Uterus (tissue), 4 donors: ENCODE results near the gene CSNK1G3. TPM values are rescaled to one million over a fixed set of nuclear protein-coding genes. Genes with fewer than 3 reads are reported as not detected.

Experiments used
- DNase-seq, 2 donors: peaks; one replicate each; pipeline ENCODE4 v3.0.0-alpha.2; 2019 to 2020
- H3K27ac ChIP-seq, 2 donors: fragments of 200-600 bp; sonication (generic); 1 replicate in 1 of 2; 2 replicates in 1 of 2; pipeline ENCODE4 v1.5.1; 2016 to 2018
- H3K27me3 ChIP-seq, 2 donors: fragments of 200-600 bp; sonication (generic); one replicate each; pipeline ENCODE4 v1.5.1; 2018 to 2019; ENCODE audit warnings: control low read depth in 1 of 2
- H3K36me3 ChIP-seq, 2 donors: fragments of 200-600 bp; sonication (generic); one replicate each; pipeline ENCODE4 v1.5.1; 2019; ENCODE audit warnings: control low read depth in 1 of 2
- H3K4me1 ChIP-seq, 2 donors: fragments of 200-600 bp; sonication (generic); one replicate each; pipeline ENCODE4 v1.5.1; 2018 to 2019; ENCODE audit warnings: control low read depth in 1 of 2
- H3K4me3 ChIP-seq, 2 donors: fragments of 200-600 bp; sonication (generic); 1 replicate in 1 of 2; 2 replicates in 1 of 2; pipeline ENCODE4 v1.5.1; 2018 to 2019; ENCODE audit warnings: mild to moderate bottlenecking in 1 of 2
- H3K9me3 ChIP-seq, 2 donors: fragments of 200-600 bp; sonication (generic); one replicate each; pipeline ENCODE4 v1.5.1; 2019; ENCODE audit warnings: control low read depth in 1 of 2
- CTCF ChIP-seq, 4 experiments: fragments of 200-600 bp in 2 of 4; fragments of 450-650 bp in 2 of 4; sonication (generic) in 2 of 4; IDR thresholded peaks; one replicate each; pipeline ENCODE4 v1.5.1; 2016 to 2019; ENCODE audit warnings: antibody characterized with exemption in 4 of 4, mild to moderate bottlenecking in 2 of 4, moderate library complexity in 1 of 4
- POLR2A ChIP-seq, 2 donors: fragments of 450-650 bp; IDR thresholded peaks; one replicate each; pipeline ENCODE4 v1.6.1; 2016; ENCODE audit warnings: antibody characterized with exemption in 2 of 2, mild to moderate bottlenecking in 1 of 2, moderate library complexity in 1 of 2
- intact Hi-C: fragments of 100-400 bp; cut with DNase I; formaldehyde crosslinking; loops from one replicate; pipeline ENCODE4 v1.15.1; 2023; ENCODE audit warnings: low total_unique reads
- total RNA-seq, 4 donors: library from RNA; depleted of rRNA in 3 of 4; stranded (reverse); fragments of >200 nt in 3 of 4; gene quantifications; one replicate each; pipeline versions ENCODE4 v1.1.0 to v1.2.4, GENCODE V29; 2014 to 2023
- donor health status: DM: yes; HTN: yes; CAD: no.

CSNK1G3 gene
- total RNA-seq, 4 donors from 2014 or later: 42.8 to 151 (median 73.4) TPM

GRCh38 chr5:123476731-123477130 lies 35.2 kb upstream of the CSNK1G3 start:
- Histone ChIP-seq H3K27ac (no peak overlapping the region), H3K9me3 (no peaks in the 10 kb centered on the region), H3K36me3 (no peaks in the 10 kb centered on the region), H3K4me1 (no peaks in the 10 kb centered on the region), H3K4me3 (no peak overlapping the region), H3K27me3 (no peaks in the 10 kb centered on the region)
- intact Hi-C loops: no loop called here
- no peak for DNase-seq
- no peak for TF ChIP-seq CTCF (IDR thresholded peaks at IDR 0.05)
- no peak for TF ChIP-seq POLR2A (IDR thresholded peaks at IDR 0.05)

- intact Hi-C loops: no loop called here
- Histone ChIP-seq H3K36me3 (no peaks in the 10 kb centered on the region), H3K4me3 (no peak overlapping the region), H3K27me3 (no peaks in the 10 kb centered on the region), H3K27ac (no peak overlapping the region), H3K9me3 (no peaks in the 10 kb centered on the region), H3K4me1 (no peaks in the 10 kb centered on the region)
- DNase-seq: no peak
- TF ChIP-seq POLR2A (IDR thresholded peaks at IDR 0.05): no peak
- no peak for TF ChIP-seq CTCF (IDR thresholded peaks at IDR 0.05)
Observed at GRCh38 chr5:123478546-123478945, 33.4 kb upstream of the CSNK1G3 start.

GRCh38 chr5:123482258-123482657 lies 29.7 kb upstream of the CSNK1G3 start:
- Histone ChIP-seq H3K9me3 (no peaks in the 10 kb centered on the region), H3K4me3 (no peak overlapping the region), H3K4me1 (no peaks in the 10 kb centered on the region), H3K36me3 (no peaks in the 10 kb centered on the region), H3K27me3 (no peaks in the 10 kb centered on the region), H3K27ac (no peak overlapping the region)
- intact Hi-C loops: no loop called here
- no peak for TF ChIP-seq CTCF (IDR thresholded peaks at IDR 0.05)
- no peak for TF ChIP-seq POLR2A (IDR thresholded peaks at IDR 0.05)
- DNase-seq: no peak

- no peak for DNase-seq
- TF ChIP-seq POLR2A (IDR thresholded peaks at IDR 0.05): no peak
- TF ChIP-seq CTCF (IDR thresholded peaks at IDR 0.05): no peak
- intact Hi-C loops: no loop called here
- H3K4me3 ChIP-seq: no peak overlapping the region
- H3K4me1 ChIP-seq: no peaks in the 10 kb centered on the region
- no peaks in the 10 kb centered on the region for H3K9me3 ChIP-seq
- H3K27ac ChIP-seq: no peak overlapping the region
- no peaks in the 10 kb centered on the region for H3K27me3 ChIP-seq
- H3K36me3 ChIP-seq: no peaks in the 10 kb centered on the region
Observed at GRCh38 chr5:123483446-123484077, 28.4 kb upstream of the CSNK1G3 start.

GRCh38 chr5:123485275-123485674 lies 26.7 kb upstream of the CSNK1G3 start:
- no peak overlapping the region for H3K27ac ChIP-seq
- intact Hi-C loops: no loop called here
- TF ChIP-seq CTCF (IDR thresholded peaks at IDR 0.05): no peak
- TF ChIP-seq POLR2A (IDR thresholded peaks at IDR 0.05): no peak

More at GRCh38 chr5:123485275-123485674, 26.7 kb upstream of the CSNK1G3 start:
- Histone ChIP-seq H3K9me3 (no peaks in the 10 kb centered on the region), H3K4me3 (no peak overlapping the region), H3K27me3 (no peaks in the 10 kb centered on the region), H3K36me3 (no peaks in the 10 kb centered on the region), H3K4me1 (no peaks in the 10 kb centered on the region)
- DNase-seq: no peak
